Activated CD8-positive, alpha-beta T cell treated with anti-CD3 and anti-CD28 coated beads, Interleukin-2, amount 10 ng/mL, durations not matched to agents 7 days and 5 days (primary cell): ENCODE data around the gene ATG2A. TPM values are rescaled to one million over a fixed set of nuclear protein-coding genes. Genes with fewer than 3 reads are reported as not detected.

ENCODE experiments used
- ATAC-seq: fragments of 150-1000 bp; cut with Tn5 transposase; one replicate; pipeline ENCODE4 v1.10.0; 2021; ENCODE audit warnings: moderate library complexity
- CTCF ChIA-PET: fragments of 350-600 bp; sonication (Branson Sonifier 250); formaldehyde crosslinking; loops from one replicate; lab custom pipeline; 2021; ENCODE audit warnings: antibody characterized with exemption; lab: Charles Lee
- POLR2A ChIA-PET: fragments of 350-600 bp; sonication (Branson Sonifier 250); formaldehyde crosslinking; loops from one replicate; lab custom pipeline; 2021; ENCODE audit warnings: antibody characterized with exemption; lab: Charles Lee
- DNase-seq: peaks from one replicate; pipeline ENCODE4 v3.0.0-alpha.2; 2020
- H3K27ac Mint-ChIP-seq: one replicate; pipeline ENCODE4 v1.8.0; 2021; ENCODE audit warnings: mild to moderate bottlenecking, mixed read lengths
- H3K27me3 Mint-ChIP-seq: one replicate; pipeline ENCODE4 v1.8.0; 2021; ENCODE audit warnings: low read depth, mixed read lengths
- H3K36me3 Mint-ChIP-seq: one replicate; pipeline ENCODE4 v1.8.0; 2021; ENCODE audit warnings: low read depth, mixed read lengths
- H3K4me1 Mint-ChIP-seq: one replicate; pipeline ENCODE4 v1.8.0; 2021; ENCODE audit warnings: low read depth, mixed read lengths
- H3K4me3 Mint-ChIP-seq: one replicate; pipeline ENCODE4 v1.8.0; 2021; ENCODE audit warnings: mild to moderate bottlenecking, mixed read lengths
- H3K9me3 Mint-ChIP-seq: one replicate; pipeline ENCODE4 v1.8.0; 2022; ENCODE audit warnings: mixed read lengths; ENCODE audit not compliant: insufficient read depth
- total RNA-seq, 2 experiments: library from RNA; stranded (reverse); gene quantifications; one replicate each; pipeline ENCODE4 v1.2.3, GENCODE V29; 2021

Gene ATG2A
- total RNA-seq, 2 experiments from 2014 or later = 20.6 to 23.1 TPM

GRCh38 chr11:64892411-64892831 lies 24.6 kb downstream of the ATG2A start:
- H3K27ac Mint-ChIP-seq = peak overlapping the region; percentile 5
- H3K4me3 Mint-ChIP-seq = no peak overlapping the region
- H3K36me3 Mint-ChIP-seq = peaks cover 2% of the 10 kb centered on the region
- CTCF ChIA-PET = interaction anchor here (6.5 to 15.3 kb wide), 3 partner anchors 16 to 40 kb away, joined by 75 to 491 read pairs (median 127); partner anchors contain the start of genes CDC42BPG and EHD1
- no peaks in the 10 kb centered on the region for H3K9me3 Mint-ChIP-seq
- ATAC-seq = no peak
- no peaks in the 10 kb centered on the region for H3K27me3 Mint-ChIP-seq
- POLR2A ChIA-PET = interaction anchor here (4.4 kb wide), 1 partner anchor 44 kb away, joined by 27 read pairs; no protein-coding TSS in a partner anchor
- DNase-seq = no peak
- H3K4me1 Mint-ChIP-seq = peaks cover 15% of the 10 kb centered on the region

- H3K4me1 Mint-ChIP-seq = peaks cover 18% of the 10 kb centered on the region
- peak overlapping the region; percentile 5 for H3K27ac Mint-ChIP-seq
- ChIA-PET CTCF (interaction anchor here (6.5 to 15.3 kb wide), 3 partner anchors 15 to 39 kb away, joined by 75 to 491 read pairs (median 127); partner anchors contain the start of genes CDC42BPG and EHD1), POLR2A (interaction anchor here (4.4 kb wide), 1 partner anchor 44 kb away, joined by 27 read pairs; no protein-coding TSS in a partner anchor)
- peaks cover 2% of the 10 kb centered on the region for H3K36me3 Mint-ChIP-seq
- H3K9me3 Mint-ChIP-seq = no peaks in the 10 kb centered on the region
- no peaks in the 10 kb centered on the region for H3K27me3 Mint-ChIP-seq
- DNase-seq = no peak
- no peak for ATAC-seq
- no peak overlapping the region for H3K4me3 Mint-ChIP-seq
These were observed 25.1 kb downstream of the ATG2A start for GRCh38 chr11:64891880-64892279.

DNA sequence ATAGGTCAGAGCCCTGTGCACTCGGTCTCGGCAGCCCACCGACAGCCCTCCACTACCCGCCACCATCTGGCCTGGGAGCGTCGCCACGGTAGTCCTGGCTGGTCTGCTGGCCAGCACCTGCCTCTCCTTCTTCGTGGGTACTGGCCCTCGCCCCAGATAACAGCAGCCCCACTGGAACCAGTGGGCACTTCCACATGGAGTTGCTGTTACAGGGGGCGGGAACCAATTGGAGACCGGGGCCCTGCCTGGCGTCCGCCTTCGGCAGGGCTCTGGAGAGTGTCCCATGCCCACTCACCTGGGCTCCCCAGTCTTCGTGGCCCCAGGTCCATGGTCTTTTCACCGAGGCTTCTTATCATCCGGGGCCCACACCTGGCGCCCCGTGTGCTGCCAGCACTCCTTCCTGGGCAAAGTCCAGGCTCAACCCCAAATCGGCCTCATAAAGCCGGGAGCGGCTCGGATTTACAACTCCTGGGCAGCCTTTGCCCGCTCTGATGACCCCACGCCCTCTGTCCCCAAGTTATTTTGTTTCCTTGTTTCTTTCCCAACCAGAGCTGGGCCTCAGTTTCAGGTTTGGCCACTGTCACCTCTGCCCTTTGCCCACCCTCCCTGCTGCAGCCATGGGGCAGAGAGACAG lies 25.7 kb downstream of the ATG2A start:
- POLR2A ChIA-PET = interaction anchor here (1.1 to 4.4 kb wide), 3 partner anchors 13 to 43 kb away, joined by 3 to 27 read pairs (median 4); partner anchors contain the start of genes EHD1 and PPP2R5B
- Mint-ChIP-seq H3K4me3 (no peak overlapping the region), H3K27me3 (no peaks in the 10 kb centered on the region), H3K27ac (no peak overlapping the region), H3K9me3 (no peaks in the 10 kb centered on the region), H3K4me1 (peaks cover 18% of the 10 kb centered on the region), H3K36me3 (peaks cover 2% of the 10 kb centered on the region)
- ATAC-seq = no peak
- DNase-seq = no peak
- CTCF ChIA-PET = interaction anchor here (6.5 to 15.3 kb wide), 3 partner anchors 15 to 39 kb away, joined by 75 to 491 read pairs (median 127); partner anchors contain the start of genes CDC42BPG and EHD1

DNA sequence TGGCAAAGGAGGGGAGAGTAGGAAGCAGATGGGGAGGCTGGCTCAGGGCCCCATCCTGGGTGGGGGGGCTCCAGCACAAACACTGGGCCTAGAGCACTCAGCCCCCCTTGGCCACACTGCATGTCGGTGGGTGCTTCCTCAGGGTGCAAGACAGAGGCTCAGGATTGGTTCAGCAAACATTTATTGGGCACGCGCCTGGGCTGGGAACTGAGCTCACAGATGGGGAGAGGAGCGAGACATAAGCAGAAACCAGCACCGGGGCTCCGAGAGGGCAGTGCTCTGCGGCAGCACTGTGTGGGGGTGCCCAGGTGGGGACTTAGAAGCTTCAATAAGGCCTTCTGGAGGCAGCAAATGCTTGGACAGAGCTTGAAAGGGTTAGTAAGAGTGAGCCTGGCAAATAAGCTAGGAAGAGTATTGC lies 26.5 kb downstream of the ATG2A start:
- CTCF ChIA-PET = interaction anchor here (0.6 to 15.3 kb wide), 5 partner anchors 8 to 116 kb away, joined by 3 to 491 read pairs (median 75); partner anchors contain the start of genes CDC42BPG and EHD1
- no peak for DNase-seq

GRCh38 chr11:64888729-64889511 lies 28.1 kb downstream of the ATG2A start:
- H3K4me3 Mint-ChIP-seq = no peak overlapping the region
- POLR2A ChIA-PET = interaction anchor here (1.1 to 1.3 kb wide), 2 partner anchors 12 to 38 kb away, joined by 3 to 4 read pairs; no protein-coding TSS in a partner anchor
- no peak for ATAC-seq
- CTCF ChIA-PET = interaction anchor here (0.6 to 15.3 kb wide), 5 partner anchors 12 to 1983 kb away, joined by 3 to 491 read pairs (median 75); partner anchors contain the start of genes CDC42BPG and EHD1
- no peaks in the 10 kb centered on the region for H3K27me3 Mint-ChIP-seq
- no peaks in the 10 kb centered on the region for H3K9me3 Mint-ChIP-seq
- DNase-seq = no peak
- peaks cover 33% of the 10 kb centered on the region for H3K4me1 Mint-ChIP-seq
- H3K27ac Mint-ChIP-seq = no peak overlapping the region
- H3K36me3 Mint-ChIP-seq = no peaks in the 10 kb centered on the region

More for the DNA sequence above, 26.5 kb downstream of the ATG2A start:
- no peak overlapping the region for H3K27ac Mint-ChIP-seq
- POLR2A ChIA-PET = interaction anchor here (0.6 to 1.3 kb wide), 3 partner anchors 12 to 38 kb away, joined by 3 to 4 read pairs (median 4); partner anchors contain the start of genes EHD1 and PPP2R5B
- H3K9me3 Mint-ChIP-seq = no peaks in the 10 kb centered on the region
- H3K27me3 Mint-ChIP-seq = no peaks in the 10 kb centered on the region
- peaks cover 25% of the 10 kb centered on the region for H3K4me1 Mint-ChIP-seq
- no peak for ATAC-seq
- H3K4me3 Mint-ChIP-seq = no peak overlapping the region
- H3K36me3 Mint-ChIP-seq = peaks cover 2% of the 10 kb centered on the region

DNA sequence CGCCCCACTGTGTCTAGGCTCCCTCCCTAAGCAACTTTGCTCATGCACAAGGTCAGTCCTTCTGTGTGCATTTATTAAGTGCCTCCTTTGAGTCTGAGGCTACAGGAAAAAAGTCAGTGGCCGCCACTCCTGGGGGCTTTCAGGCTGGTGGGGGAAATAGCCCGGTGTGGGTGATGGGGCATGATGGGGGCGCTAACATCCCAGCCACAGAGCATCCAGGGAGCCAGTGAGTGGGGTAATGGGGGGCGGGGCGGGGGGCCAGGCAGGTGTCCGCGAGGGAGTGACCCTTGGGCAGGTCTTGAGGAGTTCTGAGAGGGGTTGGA lies 28.6 kb downstream of the ATG2A start:
- no peaks in the 10 kb centered on the region for H3K9me3 Mint-ChIP-seq
- POLR2A ChIA-PET = interaction anchor here (0.6 to 2.1 kb wide), 8 partner anchors 9 to 40 kb away, joined by 3 to 11 read pairs (median 4); no protein-coding TSS in a partner anchor
- CTCF ChIA-PET = interaction anchor here (0.6 to 15.3 kb wide), 14 partner anchors 10 to 445 kb away, joined by 3 to 491 read pairs (median 4); partner anchors contain the start of genes ARL2, CDC42BPG, CDCA5 and DPF2
- DNase-seq (no peak), ATAC-seq (no peak)
- peak overlapping the region; percentile 81 for H3K27ac Mint-ChIP-seq
- H3K4me3 Mint-ChIP-seq = peak overlapping the region; percentile 52
- no peaks in the 10 kb centered on the region for H3K36me3 Mint-ChIP-seq
- H3K27me3 Mint-ChIP-seq = no peaks in the 10 kb centered on the region
- H3K4me1 Mint-ChIP-seq = peaks cover 38% of the 10 kb centered on the region

DNA sequence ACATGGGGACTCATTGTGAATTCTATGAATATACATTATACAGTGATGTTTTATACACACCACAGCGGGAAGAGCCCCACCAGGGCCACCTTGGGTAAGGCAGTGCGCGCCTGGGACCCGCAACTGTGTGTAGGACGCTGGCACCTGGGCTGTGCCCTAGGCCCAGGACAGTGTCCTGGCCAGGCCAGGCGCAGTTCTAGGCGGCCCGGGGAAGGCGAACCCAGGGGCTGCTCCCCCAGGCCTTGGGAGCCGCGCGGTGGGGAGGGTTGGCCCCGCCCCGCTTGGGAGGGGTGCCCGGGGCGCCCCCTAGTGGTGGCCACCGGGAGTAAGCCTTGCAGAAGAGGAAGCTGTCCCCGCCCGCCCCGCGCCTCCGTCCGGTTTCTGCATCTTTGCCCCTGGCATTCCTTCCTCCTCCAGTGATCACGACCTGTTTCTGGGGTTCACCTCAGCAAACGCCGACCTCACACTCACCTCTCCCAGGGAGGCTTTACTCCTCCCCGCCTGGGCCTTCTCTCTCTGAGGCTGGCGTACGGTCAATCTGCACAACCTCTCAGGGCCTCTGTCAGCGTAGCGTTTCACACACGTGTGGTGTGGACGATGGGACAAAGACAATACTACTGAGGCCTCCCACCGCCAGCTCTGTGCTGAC lies 29.1 kb downstream of the ATG2A start:
- Mint-ChIP-seq H3K27me3 (no peaks in the 10 kb centered on the region), H3K4me3 (peak overlapping the region; percentile 52), H3K36me3 (no peaks in the 10 kb centered on the region), H3K4me1 (peaks cover 43% of the 10 kb centered on the region), H3K9me3 (no peaks in the 10 kb centered on the region), H3K27ac (peak overlapping the region; percentile 81)
- DNase-seq (peak; percentile 88), ATAC-seq (peak; percentile 91)
- CTCF ChIA-PET = interaction anchor here (0.6 to 15.3 kb wide), 14 partner anchors 10 to 446 kb away, joined by 3 to 491 read pairs (median 4); partner anchors contain the start of genes ARL2, CDC42BPG, CDCA5 and DPF2
- POLR2A ChIA-PET = interaction anchor here (0.6 to 2.1 kb wide), 8 partner anchors 9 to 40 kb away, joined by 3 to 11 read pairs (median 4); no protein-coding TSS in a partner anchor

GRCh38 chr11:64887234-64887756 lies 29.7 kb downstream of the ATG2A start:
- CTCF ChIA-PET = interaction anchor here (1.1 to 15.3 kb wide), 6 partner anchors 11 to 126 kb away, joined by 3 to 491 read pairs (median 42); partner anchors contain the start of genes ARL2, CDC42BPG and EHD1
- POLR2A ChIA-PET = interaction anchor here (1.1 to 2.1 kb wide), 5 partner anchors 8 to 39 kb away, joined by 3 to 11 read pairs (median 4); no protein-coding TSS in a partner anchor
- ATAC-seq (no peak), DNase-seq (no peak)
- peaks cover 46% of the 10 kb centered on the region for H3K4me1 Mint-ChIP-seq
- no peak overlapping the region for H3K27ac Mint-ChIP-seq
- no peaks in the 10 kb centered on the region for H3K27me3 Mint-ChIP-seq
- no peak overlapping the region for H3K4me3 Mint-ChIP-seq
- H3K36me3 Mint-ChIP-seq = no peaks in the 10 kb centered on the region
- H3K9me3 Mint-ChIP-seq = no peaks in the 10 kb centered on the region

GRCh38 chr11:64885367-64886286 lies 31.4 kb downstream of the ATG2A start:
- ATAC-seq = peak; percentile 50
- ChIA-PET POLR2A (interaction anchor here (0.6 to 14.9 kb wide), 3 partner anchors 13 to 232 kb away, joined by 3 to 469 read pairs (median 3); partner anchors contain the start of genes CDC42BPG and ZNHIT2), CTCF (interaction anchor here (0.7 to 15.0 kb wide), 9 partner anchors 8 to 44 kb away, joined by 3 to 306 read pairs (median 5); partner anchors contain the start of genes CDC42BPG and EHD1)
- H3K27ac Mint-ChIP-seq = peak overlapping the region; percentile 56
- H3K4me1 Mint-ChIP-seq = peaks cover 58% of the 10 kb centered on the region
- no peaks in the 10 kb centered on the region for H3K36me3 Mint-ChIP-seq
- no peaks in the 10 kb centered on the region for H3K27me3 Mint-ChIP-seq
- peak; percentile 54 for DNase-seq
- H3K9me3 Mint-ChIP-seq = no peaks in the 10 kb centered on the region
- no peak overlapping the region for H3K4me3 Mint-ChIP-seq
